Neutrophil (primary cell): ENCODE data around the gene PHIP.

Source experiments
- H3K27ac ChIP-seq: fragments of 200-600 bp; sonication (generic); 2 replicates; pipeline ENCODE4 v1.5.1; 2016; ENCODE audit warnings: mild to moderate bottlenecking, moderate library complexity
- H3K27me3 ChIP-seq: fragments of 200-600 bp; sonication (generic); 2 replicates; pipeline ENCODE4 v1.6.0; 2016; ENCODE audit warnings: mild to moderate bottlenecking
- H3K36me3 ChIP-seq: fragments of 200-600 bp; sonication (generic); 2 replicates; pipeline ENCODE4 v1.5.1; 2017
- H3K4me1 ChIP-seq, 2 experiments: fragments of 200-600 bp in 1 of 2; sonication (generic) in 1 of 2; 1 replicate in 1 of 2; 2 replicates in 1 of 2; pipeline versions ENCODE4 v1.5.1 to v1.6.1; 2013 to 2016; ENCODE audit warnings: low read depth in 1 of 2, low read length in 1 of 2, mild to moderate bottlenecking in 1 of 2, moderate library complexity in 1 of 2; ENCODE audit not compliant: control insufficient read depth in 1 of 2, insufficient read depth in 1 of 2
- H3K4me3 ChIP-seq, 2 experiments: fragments of 200-600 bp in 1 of 2; sonication (generic) in 1 of 2; 1 replicate in 1 of 2; 2 replicates in 1 of 2; pipeline ENCODE4 v1.5.1; 2013 to 2016; ENCODE audit warnings: low read depth in 1 of 2, low read length in 1 of 2, mild to moderate bottlenecking in 1 of 2, moderate library complexity in 1 of 2
- H3K9me3 ChIP-seq: fragments of 200-600 bp; sonication (generic); 2 replicates; pipeline ENCODE4 v1.5.1; 2016
- TF ChIP-seq, protein P1 (sequence below): fragments of 200-600 bp; sonication (generic); IDR thresholded peaks from 2 replicates; pipeline ENCODE4 v1.5.1; 2016; ENCODE audit warnings: antibody characterized with exemption

The PHIP gene

DNA sequence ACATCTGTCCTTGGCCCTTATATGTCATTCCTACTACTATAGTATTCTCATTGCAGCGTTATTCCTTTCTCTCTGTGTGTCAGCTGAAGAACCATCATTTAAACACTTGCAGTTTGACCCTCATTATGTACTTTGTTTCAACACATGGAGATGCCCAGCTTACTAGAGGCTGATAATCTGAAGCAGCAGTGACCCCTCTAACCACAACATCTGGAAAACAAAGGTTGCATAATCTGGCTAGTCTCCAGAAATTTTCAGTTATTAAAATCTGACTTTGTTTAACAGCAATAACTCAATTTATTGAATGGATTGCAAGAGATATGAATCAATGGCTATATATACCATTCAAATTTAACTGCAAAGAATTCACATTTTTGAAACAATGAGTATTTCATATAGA, 6.6 kb upstream of the PHIP start:
- TF ChIP-seq, protein P1, sequence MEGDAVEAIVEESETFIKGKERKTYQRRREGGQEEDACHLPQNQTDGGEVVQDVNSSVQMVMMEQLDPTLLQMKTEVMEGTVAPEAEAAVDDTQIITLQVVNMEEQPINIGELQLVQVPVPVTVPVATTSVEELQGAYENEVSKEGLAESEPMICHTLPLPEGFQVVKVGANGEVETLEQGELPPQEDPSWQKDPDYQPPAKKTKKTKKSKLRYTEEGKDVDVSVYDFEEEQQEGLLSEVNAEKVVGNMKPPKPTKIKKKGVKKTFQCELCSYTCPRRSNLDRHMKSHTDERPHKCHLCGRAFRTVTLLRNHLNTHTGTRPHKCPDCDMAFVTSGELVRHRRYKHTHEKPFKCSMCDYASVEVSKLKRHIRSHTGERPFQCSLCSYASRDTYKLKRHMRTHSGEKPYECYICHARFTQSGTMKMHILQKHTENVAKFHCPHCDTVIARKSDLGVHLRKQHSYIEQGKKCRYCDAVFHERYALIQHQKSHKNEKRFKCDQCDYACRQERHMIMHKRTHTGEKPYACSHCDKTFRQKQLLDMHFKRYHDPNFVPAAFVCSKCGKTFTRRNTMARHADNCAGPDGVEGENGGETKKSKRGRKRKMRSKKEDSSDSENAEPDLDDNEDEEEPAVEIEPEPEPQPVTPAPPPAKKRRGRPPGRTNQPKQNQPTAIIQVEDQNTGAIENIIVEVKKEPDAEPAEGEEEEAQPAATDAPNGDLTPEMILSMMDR: no peak
- no peak overlapping the region for H3K27ac ChIP-seq
- H3K4me1 ChIP-seq: peaks cover 2 to 9% of the 10 kb centered on the region in 2 experiments
- no peak overlapping the region for H3K4me3 ChIP-seq
- H3K9me3 ChIP-seq: no peaks in the 10 kb centered on the region
- no peaks in the 10 kb centered on the region for H3K27me3 ChIP-seq
- no peaks in the 10 kb centered on the region for H3K36me3 ChIP-seq

- Histone ChIP-seq H3K4me1 (peaks cover 14 to 20% of the 10 kb centered on the region in 2 experiments), H3K9me3 (no peaks in the 10 kb centered on the region), H3K36me3 (no peaks in the 10 kb centered on the region), H3K27me3 (no peaks in the 10 kb centered on the region), H3K27ac (no peak overlapping the region), H3K4me3 (no peak overlapping the region)
- TF ChIP-seq, protein P1: no peak
Observed at GRCh38 chr6:79082304-79082703, 4.2 kb upstream of the PHIP start.

GRCh38 chr6:79081663-79082062, 3.6 kb upstream of the PHIP start:
- Histone ChIP-seq H3K4me3 (no peak overlapping the region), H3K9me3 (no peaks in the 10 kb centered on the region), H3K4me1 (peaks cover 17 to 22% of the 10 kb centered on the region in 2 experiments), H3K36me3 (no peaks in the 10 kb centered on the region), H3K27me3 (no peaks in the 10 kb centered on the region), H3K27ac (no peak overlapping the region)
- TF ChIP-seq, protein P1: no peak

DNA sequence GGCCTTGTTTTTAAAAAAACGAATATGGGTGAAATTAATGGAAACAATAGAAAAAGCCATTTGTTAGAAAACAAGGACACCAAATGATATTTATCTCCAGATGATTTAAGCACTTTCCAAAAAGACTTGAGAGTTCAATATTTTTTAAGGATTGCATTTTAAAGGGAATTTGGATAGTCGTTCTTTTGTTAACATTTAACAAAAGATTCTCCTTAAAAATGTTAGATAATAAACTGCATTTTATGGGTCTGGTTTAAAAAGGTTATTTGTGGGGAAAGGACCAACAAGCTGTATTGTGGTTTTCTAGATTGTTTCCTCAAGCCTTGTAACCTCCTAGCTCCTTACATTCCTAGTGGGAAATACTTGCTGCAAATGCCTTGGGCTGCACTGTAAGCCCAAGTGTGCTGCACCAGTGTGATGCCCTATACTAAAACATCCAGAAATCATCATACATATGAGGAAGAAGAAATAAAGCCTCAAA, 1.5 kb upstream of the PHIP start:
- Histone ChIP-seq H3K36me3 (no peaks in the 10 kb centered on the region), H3K27me3 (no peaks in the 10 kb centered on the region), H3K9me3 (no peaks in the 10 kb centered on the region), H3K4me1 (peaks cover 35 to 43% of the 10 kb centered on the region in 2 experiments), H3K4me3 (peak overlapping the region; percentile 86 to 93), H3K27ac (peak overlapping the region; percentile 98)
- TF ChIP-seq, protein P1: no peak

DNA sequence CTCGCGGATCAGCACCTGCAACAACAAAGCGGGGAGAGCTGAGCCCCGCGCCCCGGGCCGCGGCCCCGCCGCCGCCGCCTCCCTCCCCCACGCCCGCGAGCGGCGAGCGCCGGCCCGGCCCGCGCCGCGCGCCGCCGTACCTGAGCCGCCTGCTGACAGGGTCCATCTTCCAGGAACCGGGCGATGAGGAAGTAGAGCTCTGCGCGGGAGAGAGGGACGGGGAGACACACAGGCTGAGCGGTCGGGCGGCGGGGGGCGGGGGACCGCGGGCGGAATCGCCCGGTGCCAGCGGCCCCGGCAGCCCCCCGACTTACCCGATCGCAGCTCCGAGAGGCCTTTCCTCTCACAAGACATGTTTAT, 359 bp downstream of the PHIP start:
- Histone ChIP-seq H3K4me1 (peaks cover 35 to 37% of the 10 kb centered on the region in 2 experiments), H3K27ac (peak overlapping the region; percentile 98), H3K36me3 (no peaks in the 10 kb centered on the region), H3K4me3 (peak overlapping the region; percentile 86 to 93), H3K27me3 (no peaks in the 10 kb centered on the region), H3K9me3 (no peaks in the 10 kb centered on the region)
- TF ChIP-seq, protein P1: no peak
